HG03558 (cell line): ENCODE results near the gene STIMATE.

Source experiments
- ATAC-seq: cut with Tn5 transposase; IDR thresholded peaks from one replicate; pipeline ENCODE4 v1.9.1; 2021; ENCODE audit warnings: moderate number of reproducible peaks; ENCODE audit not compliant: unreplicated experiment; ENCODE audit errors: extremely low read depth

Gene STIMATE

DNA sequence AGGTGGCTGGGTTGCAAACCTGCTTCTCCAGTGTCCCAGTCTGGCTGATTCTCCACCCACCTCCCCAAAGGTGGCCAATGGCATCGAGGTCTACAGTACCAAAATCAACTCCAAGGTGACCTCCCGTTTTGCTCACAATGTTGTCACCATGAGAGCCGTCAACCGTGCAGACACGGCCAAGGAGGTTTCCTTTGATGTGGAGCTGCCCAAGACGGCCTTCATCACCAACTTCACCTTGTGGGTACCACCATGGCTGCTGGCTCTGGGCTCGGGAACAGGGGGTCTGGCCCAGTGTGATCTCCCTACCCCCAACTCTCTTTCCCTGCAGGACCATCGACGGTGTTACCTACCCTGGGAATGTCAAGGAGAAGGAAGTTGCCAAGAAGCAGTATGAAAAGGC lies 100.9 kb downstream of the STIMATE start:
- no peak for ATAC-seq

GRCh38 chr3:52795298-52795900 lies 101.9 kb downstream of the STIMATE start:
- ATAC-seq: no peak

DNA sequence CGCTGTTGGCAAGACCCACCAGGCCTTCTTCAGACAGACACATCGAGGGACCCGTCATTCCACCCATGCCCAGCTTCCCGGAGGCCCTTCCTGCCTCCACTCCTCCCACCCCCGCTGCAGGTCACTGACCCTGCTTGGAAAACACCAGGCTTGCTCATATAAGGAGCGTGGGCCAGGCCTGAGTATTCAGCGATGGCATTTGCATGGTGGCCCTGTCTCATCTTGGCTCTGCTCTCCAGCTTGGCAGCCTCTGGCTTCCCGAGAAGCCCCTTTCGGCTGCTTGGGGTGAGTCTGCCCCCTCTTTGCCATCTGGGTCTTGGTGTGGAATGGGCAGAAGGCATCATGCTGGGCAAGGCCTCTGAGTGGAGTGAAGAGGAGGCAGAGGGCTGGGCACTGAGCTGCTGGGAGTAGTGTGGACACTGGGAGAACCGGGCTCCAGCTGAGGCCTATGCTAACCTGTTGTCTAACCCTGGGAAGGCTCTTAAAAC lies 102.7 kb downstream of the STIMATE start, which contains the start of gene ITIH3:
ITIH3 (plus strand) TSS at position 185 of the 488 bp plus-strand sequence; CDS start at position 193, 8 bp downstream.
- ATAC-seq: no peak

DNA sequence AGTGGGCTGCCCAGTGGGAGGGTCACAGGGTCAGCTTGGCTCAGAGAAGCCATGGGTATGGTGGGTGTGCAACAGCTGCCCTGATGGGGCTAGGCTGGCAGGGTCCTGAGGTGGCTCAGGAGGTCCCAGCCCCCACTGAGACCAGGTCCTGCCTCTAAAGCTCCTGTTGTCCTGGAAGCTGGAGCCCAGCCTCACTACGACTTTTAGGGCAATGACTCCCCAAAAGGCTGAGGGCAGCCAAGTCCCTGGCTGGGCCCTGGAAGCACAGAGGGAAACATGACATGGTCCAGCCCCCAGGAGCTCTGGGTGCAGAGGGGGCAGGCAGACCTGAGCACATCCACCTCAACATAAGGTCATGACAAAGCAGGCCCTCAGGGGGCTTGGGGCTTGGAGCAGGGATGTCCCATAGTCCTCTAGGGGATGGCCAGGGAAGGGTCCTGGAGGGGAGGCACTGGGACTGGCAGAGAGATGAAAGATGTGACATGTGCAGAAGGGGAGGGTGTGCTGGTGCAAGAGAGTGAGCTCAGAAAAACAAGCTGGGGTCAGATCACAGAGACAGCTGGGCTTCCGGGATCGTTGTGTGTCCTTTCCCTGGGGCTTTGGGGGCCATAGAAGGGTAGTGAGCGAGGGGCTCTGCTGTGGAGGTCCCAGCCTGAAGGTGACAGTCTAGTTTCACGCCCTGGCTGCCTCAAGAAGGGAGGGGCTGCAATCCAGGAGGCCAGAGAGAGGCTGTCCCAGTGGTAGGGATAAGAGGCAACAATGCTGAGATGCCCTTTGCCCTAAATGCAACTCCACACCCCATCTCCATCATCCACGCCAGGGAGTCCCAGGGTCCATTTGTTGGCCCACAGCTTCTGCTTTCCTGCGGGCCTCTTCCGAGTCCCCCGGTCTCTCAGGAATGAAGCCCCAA lies 103.4 kb downstream of the STIMATE start:
- no peak for ATAC-seq

DNA sequence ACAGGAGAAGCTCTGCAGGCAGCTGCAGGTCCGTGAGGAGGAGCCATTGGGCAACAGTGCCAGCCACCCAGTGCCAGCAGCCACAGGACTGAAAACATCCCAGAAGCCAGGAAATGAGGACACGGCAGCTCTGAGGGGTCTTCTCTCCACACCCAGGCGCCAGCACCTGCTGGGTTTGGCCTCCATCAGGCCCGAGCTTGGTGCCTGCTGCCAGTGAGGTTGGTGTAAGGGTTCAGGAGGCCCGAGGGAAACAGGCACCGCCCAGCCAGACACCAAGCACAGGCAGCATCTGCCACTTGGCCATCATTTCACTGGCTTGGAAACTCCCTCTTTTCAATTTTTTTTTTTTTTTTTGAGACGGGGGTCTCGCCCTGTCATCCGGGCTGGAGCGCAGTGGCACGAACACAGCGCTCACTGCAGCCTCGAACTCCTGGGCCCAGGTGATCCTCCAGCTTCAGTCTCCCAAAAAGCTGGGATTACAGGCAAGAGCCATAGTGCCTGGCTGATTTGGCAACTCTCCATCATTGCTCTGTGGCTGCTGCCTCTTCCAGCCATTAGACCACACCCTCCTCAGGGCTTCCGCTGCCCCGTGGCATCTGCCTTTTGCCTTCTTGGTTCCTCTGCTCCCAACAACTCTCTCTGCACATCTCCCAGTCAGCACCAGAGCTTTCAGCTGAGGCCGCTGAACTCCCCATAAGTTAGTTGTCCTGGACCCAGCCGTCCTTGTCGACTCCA lies 104.2 kb downstream of the STIMATE start:
- ATAC-seq: no peak

DNA sequence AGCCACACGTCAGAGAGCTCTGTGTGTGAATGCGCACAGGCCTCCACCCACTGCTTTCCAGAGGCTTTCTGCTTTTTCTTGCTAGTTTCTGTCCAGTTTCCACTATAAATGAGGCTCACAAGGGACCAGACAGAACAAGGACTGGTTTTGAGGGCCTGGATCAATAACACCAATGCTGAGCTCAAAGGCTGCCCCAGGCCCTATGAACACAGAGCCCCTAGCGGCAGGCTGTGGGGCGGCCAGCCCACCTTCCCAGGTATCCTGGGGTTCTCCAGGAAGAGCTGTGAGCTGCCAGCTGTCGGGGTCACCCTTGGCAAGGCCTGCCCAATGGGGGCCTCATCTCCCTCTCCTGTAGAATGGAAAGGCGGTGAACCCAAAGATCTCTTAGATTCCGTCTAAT lies 104.9 kb downstream of the STIMATE start:
- ATAC-seq: no peak

DNA sequence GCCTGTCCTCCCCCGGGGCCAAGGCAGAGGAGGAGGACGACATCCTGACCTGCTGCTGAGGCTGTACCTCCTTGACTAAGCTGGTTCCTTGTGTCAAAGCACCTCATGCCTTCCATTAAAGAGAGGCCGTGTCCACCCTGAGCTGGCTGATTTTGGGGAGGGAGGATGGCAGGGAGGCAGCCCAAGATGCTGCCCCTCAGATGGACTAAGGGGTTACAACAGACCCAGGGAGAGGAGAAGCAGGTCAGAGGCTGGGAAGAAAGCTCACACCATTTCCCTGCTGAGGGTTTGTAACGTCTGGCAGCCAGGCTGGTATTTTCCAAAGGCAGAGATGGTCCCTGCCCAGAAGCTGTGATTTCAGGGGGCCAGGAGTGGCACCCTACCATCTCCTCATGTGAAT lies 105.4 kb downstream of the STIMATE start:
- no peak for ATAC-seq

- no peak for ATAC-seq
Observed at GRCh38 chr3:52791366-52791765, 106.0 kb downstream of the STIMATE start.

DNA sequence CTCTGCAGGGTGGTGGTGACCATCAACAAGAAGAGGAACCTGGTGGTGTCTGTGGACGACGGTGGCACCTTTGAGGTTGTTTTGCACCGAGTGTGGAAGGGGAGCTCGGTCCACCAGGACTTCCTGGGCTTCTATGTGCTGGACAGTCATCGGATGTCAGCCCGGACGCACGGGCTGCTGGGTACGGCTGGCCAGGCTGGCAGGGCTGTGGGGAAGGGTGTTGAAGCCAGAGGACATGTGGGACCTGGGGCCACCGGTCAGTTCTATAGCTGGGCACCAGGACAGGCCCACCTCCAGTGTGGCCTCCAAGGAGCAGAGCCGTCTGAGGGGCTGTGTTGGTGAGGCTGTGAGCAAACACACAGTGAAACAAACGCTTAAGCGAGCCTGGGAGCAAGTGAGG lies 106.6 kb downstream of the STIMATE start:
- ATAC-seq: no peak

DNA sequence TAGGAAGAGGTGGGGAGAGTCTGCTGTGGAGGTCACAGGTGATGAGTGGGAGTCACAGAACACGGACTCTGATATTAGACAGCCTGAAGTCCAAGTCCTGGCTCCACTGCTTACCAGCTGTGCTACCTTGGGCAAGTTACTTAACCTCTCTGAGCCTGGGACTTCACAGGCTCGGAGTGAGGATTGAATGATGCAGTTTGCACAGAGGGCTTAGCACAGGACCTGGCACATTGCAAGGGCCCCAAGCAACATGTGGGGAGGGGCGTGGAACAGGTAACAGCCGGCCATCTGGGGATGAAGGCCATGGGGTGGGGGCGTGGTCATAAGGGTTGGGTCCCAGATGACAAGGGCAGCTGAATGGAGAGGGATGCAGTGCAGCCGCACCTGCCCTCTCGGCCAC lies 107.0 kb downstream of the STIMATE start:
- ATAC-seq: no peak

GRCh38 chr3:52789746-52790040 lies 107.7 kb downstream of the STIMATE start:
- ATAC-seq: no peak

DNA sequence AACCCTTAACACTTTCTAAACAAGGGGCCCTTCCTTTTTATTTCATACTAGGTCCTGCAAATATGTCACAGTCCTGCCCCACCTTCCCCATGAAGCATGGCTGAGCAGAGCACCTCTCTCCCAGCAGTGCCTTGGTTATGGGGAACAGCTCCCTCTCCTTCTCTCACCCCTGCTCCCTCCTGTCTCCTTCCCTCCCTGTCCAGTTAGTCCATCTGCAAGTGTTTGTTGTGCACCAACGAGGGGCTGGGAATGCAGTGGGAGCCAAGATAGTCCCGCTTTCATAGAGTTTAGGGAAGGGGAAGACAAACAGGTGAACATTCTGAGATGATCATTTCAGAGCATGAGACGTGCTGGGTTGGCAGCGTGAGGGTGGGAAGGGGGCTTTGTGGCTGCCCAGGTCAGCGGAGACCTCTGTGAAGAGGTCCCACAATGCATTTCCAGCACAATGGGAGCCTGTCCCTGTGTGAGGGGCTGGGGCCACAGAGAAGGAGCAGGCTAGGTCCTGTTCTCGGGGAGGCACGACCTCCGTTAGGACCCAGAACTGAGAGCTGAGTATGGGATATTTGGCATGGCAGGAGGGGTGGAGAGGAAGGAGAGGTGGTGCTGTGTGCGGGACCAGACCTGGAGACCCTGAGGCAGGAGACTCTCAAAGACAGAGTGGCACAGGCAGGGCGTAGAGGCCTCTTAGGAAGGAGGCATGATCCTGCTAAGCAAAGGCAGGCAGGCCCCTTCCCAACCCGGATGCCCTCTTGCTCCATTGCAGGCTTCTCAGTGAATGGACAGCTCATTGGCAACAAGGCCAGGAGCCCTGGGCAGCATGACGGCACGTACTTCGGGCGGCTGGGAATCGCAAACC lies 108.2 kb downstream of the STIMATE start:
- ATAC-seq: no peak

- ATAC-seq: no peak
Observed at GRCh38 chr3:52787672-52788625, 109.4 kb downstream of the STIMATE start.

- ATAC-seq: no peak
Observed at GRCh38 chr3:52787246-52787645, 110.1 kb downstream of the STIMATE start.
